ENCODE measurements around the gene CENPW.

CENPW gene

DNA sequence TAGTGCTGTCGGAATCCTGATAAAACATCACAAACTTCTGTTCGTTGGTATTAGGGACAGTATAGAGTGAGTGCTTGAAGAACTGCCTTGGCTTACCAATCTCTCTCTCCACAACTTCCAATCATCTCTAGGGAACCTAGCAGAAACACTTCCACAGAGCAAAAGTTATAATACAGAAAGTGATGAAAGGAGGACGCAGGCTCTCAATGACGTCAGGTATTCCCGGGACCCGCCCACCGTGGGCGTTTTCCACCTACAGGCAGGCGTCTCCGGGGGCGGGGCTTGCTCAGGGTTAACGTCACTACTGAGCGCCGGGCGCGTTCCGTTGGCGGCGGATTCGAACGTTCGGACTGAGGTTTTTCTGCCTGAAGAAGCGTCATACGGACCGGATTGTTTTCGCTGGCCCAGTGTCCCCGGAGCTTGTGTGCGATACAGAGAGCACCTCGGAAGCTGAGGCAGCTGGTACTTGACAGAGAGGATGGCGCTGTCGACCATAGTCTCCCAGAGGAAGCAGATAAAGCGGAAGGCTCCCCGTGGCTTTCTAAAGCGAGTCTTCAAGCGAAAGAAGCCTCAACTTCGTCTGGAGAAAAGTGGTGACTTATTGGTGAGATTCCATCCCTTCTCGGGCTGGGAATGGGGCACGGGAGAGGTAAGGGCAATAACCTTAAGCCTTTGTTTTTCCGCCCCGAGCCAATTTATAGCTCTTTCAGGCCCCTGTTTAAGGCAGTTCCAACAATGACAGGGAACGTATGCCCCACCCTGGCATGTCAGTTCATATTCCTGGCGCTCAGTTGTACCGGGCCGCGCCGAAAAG is at the start of gene CENPW:
Gene CENPW, plus strand, starts transcription at position 320 of the 814 bp plus-strand sequence. Its CDS starts 159 bp downstream, at position 479.
- Histone ChIP-seq H3K27ac (ENCODE audit: low read length) (peak within 1 kb of the TSS; percentile 76), H3K4me1 (ENCODE audit: control insufficient read depth in 1 of 2, insufficient read depth in 2 of 2, low read length in 2 of 2) (peaks cover 7 to 16% of the 10 kb centered on the region in 2 donors), H3K9me3 (ENCODE audit: control insufficient read depth in 1 of 2, low read length in 2 of 2) (no peaks in the 10 kb centered on the region), H3K36me3 (ENCODE audit: control insufficient read depth in 1 of 2, insufficient read depth in 2 of 2, low read length in 2 of 2) (no peaks in the 10 kb centered on the region), H3K4me3 (ENCODE audit: low read depth in 1 of 2, low read length in 2 of 2) (peak within 1 kb of the TSS; percentile 94 to 95), H3K27me3 (ENCODE audit: low read depth, low read length) (no peaks in the 10 kb centered on the region)

DNA sequence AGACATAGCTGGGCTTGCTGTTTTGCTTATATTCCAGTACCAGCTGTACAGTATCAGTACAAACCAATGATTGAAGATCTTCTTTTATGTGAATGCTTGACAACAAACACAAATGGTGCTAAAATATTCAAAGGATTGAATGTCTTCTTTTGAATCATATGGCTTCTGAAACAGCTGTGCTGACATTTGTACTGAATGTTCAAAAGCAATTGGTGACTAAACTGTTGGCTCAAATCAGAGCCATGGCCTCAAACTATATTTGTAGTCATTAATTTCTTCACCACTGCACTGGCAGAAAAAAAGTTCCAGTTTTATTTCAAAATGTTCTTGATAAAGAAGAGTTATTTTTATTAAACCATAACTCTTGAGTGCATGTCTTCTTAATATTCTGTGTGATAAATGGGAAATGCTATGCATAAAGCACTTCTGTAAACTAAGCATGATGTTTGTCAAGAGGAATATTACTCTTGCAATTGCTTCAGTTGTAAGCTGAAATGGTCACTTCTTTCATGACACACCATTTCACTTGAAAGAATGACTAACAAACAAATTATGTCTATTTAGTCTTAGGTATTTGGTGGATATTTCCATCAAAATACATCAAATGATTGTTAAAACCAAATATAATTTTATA is 45.9 kb upstream of the CENPW start:
- H3K9me3 ChIP-seq (ENCODE audit: control insufficient read depth in 1 of 2, low read length in 2 of 2), result no peaks in the 10 kb centered on the region
- no peaks in the 10 kb centered on the region for H3K36me3 ChIP-seq (ENCODE audit: control insufficient read depth in 1 of 2, insufficient read depth in 2 of 2, low read length in 2 of 2)
- H3K27ac ChIP-seq (ENCODE audit: low read length), result no peak overlapping the region
- no peak overlapping the region for H3K4me3 ChIP-seq (ENCODE audit: low read depth in 1 of 2, low read length in 2 of 2)
- H3K4me1 ChIP-seq (ENCODE audit: control insufficient read depth in 1 of 2, insufficient read depth in 2 of 2, low read length in 2 of 2), result no peaks in the 10 kb centered on the region
- no peaks in the 10 kb centered on the region for H3K27me3 ChIP-seq (ENCODE audit: low read depth, low read length)

DNA sequence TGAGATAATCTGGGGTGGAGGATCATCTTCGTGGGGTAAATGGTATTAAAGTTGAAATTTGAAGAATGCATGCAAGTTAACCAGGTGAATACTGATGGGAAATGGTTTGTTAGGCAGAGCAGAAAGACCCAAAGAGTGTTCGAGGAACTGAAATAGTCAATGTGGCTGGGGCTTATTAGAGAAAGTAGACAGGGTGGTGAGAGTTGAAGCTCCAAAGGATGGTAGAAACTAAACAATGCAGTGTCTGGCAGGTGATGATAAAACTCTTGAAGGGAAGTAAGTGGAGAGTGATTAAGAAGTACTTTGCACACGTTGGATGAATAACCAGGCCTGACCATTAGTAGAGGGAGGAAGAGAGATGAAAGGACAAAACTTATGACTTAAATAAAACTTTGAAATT is 39.8 kb upstream of the CENPW start:
- Histone ChIP-seq H3K4me1 (ENCODE audit: control insufficient read depth in 1 of 2, insufficient read depth in 2 of 2, low read length in 2 of 2) (no peaks in the 10 kb centered on the region), H3K4me3 (ENCODE audit: low read depth in 1 of 2, low read length in 2 of 2) (no peak overlapping the region), H3K27me3 (ENCODE audit: low read depth, low read length) (no peaks in the 10 kb centered on the region), H3K9me3 (ENCODE audit: control insufficient read depth in 1 of 2, low read length in 2 of 2) (no peaks in the 10 kb centered on the region), H3K27ac (ENCODE audit: low read length) (no peak overlapping the region), H3K36me3 (ENCODE audit: control insufficient read depth in 1 of 2, insufficient read depth in 2 of 2, low read length in 2 of 2) (no peaks in the 10 kb centered on the region)

- no peak overlapping the region for H3K4me3 ChIP-seq (ENCODE audit: low read depth in 1 of 2, low read length in 2 of 2)
- H3K4me1 ChIP-seq (ENCODE audit: control insufficient read depth in 1 of 2, insufficient read depth in 2 of 2, low read length in 2 of 2), result no peaks in the 10 kb centered on the region
- H3K27me3 ChIP-seq (ENCODE audit: low read depth, low read length), result no peaks in the 10 kb centered on the region
- H3K9me3 ChIP-seq (ENCODE audit: control insufficient read depth in 1 of 2, low read length in 2 of 2), result no peaks in the 10 kb centered on the region
- no peaks in the 10 kb centered on the region for H3K36me3 ChIP-seq (ENCODE audit: control insufficient read depth in 1 of 2, insufficient read depth in 2 of 2, low read length in 2 of 2)
- no peak overlapping the region for H3K27ac ChIP-seq (ENCODE audit: low read length)
Observed at GRCh38 chr6:126300735-126301134, 39.2 kb upstream of the CENPW start.

DNA sequence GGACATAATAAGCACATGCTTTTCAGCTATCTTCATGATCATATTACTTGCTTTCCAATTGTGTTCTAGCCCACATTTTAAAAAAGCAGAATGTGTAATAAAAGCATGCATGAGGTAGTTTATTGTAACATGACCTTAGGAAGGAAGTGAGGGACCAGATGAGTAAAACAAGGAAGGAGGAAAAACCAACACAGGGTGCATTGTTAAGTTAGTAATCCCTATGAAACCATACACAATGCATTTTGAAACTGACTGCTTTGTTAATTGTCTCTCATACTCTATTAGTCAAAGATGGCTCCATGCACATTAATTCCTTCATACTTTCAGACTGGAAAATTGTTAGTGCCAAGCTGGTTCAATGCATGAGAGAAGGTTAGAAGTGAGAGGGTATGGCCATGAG is 37.7 kb upstream of the CENPW start:
- H3K36me3 ChIP-seq (ENCODE audit: control insufficient read depth in 1 of 2, insufficient read depth in 2 of 2, low read length in 2 of 2), result no peaks in the 10 kb centered on the region
- H3K4me1 ChIP-seq (ENCODE audit: control insufficient read depth in 1 of 2, insufficient read depth in 2 of 2, low read length in 2 of 2), result no peaks in the 10 kb centered on the region
- H3K27ac ChIP-seq (ENCODE audit: low read length), result no peak overlapping the region
- no peaks in the 10 kb centered on the region for H3K9me3 ChIP-seq (ENCODE audit: control insufficient read depth in 1 of 2, low read length in 2 of 2)
- no peak overlapping the region for H3K4me3 ChIP-seq (ENCODE audit: low read depth in 1 of 2, low read length in 2 of 2)
- no peaks in the 10 kb centered on the region for H3K27me3 ChIP-seq (ENCODE audit: low read depth, low read length)

GRCh38 chr6:126307849-126308248 is 32.1 kb upstream of the CENPW start:
- Histone ChIP-seq H3K36me3 (ENCODE audit: control insufficient read depth in 1 of 2, insufficient read depth in 2 of 2, low read length in 2 of 2) (no peaks in the 10 kb centered on the region), H3K27ac (ENCODE audit: low read length) (no peak overlapping the region), H3K9me3 (ENCODE audit: control insufficient read depth in 1 of 2, low read length in 2 of 2) (no peaks in the 10 kb centered on the region), H3K27me3 (ENCODE audit: low read depth, low read length) (no peaks in the 10 kb centered on the region), H3K4me3 (ENCODE audit: low read depth in 1 of 2, low read length in 2 of 2) (no peak overlapping the region), H3K4me1 (ENCODE audit: control insufficient read depth in 1 of 2, insufficient read depth in 2 of 2, low read length in 2 of 2) (no peaks in the 10 kb centered on the region)

DNA sequence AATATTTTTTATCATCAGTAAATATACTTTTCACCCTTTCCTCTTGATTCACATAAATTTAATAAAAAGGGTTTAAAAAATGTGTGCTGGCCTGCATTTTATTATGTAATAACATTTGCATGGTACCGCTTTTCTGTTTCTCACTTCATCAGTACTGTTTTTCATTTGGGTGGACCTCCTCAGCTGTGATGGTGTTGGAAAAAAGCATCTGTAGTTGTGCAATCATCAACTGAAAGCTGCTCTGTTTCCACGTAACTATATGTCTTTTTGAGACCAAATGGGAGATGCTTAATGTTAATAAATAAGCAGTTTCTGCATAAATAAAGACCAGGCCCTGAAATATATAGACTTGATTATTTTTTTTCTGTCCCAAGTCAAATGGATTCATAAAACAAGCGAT is 31.6 kb upstream of the CENPW start:
- H3K9me3 ChIP-seq (ENCODE audit: control insufficient read depth in 1 of 2, low read length in 2 of 2), result no peaks in the 10 kb centered on the region
- H3K36me3 ChIP-seq (ENCODE audit: control insufficient read depth in 1 of 2, insufficient read depth in 2 of 2, low read length in 2 of 2), result no peaks in the 10 kb centered on the region
- H3K4me1 ChIP-seq (ENCODE audit: control insufficient read depth in 1 of 2, insufficient read depth in 2 of 2, low read length in 2 of 2), result no peaks in the 10 kb centered on the region
- no peak overlapping the region for H3K4me3 ChIP-seq (ENCODE audit: low read depth in 1 of 2, low read length in 2 of 2)
- no peak overlapping the region for H3K27ac ChIP-seq (ENCODE audit: low read length)
- H3K27me3 ChIP-seq (ENCODE audit: low read depth, low read length), result no peaks in the 10 kb centered on the region

DNA sequence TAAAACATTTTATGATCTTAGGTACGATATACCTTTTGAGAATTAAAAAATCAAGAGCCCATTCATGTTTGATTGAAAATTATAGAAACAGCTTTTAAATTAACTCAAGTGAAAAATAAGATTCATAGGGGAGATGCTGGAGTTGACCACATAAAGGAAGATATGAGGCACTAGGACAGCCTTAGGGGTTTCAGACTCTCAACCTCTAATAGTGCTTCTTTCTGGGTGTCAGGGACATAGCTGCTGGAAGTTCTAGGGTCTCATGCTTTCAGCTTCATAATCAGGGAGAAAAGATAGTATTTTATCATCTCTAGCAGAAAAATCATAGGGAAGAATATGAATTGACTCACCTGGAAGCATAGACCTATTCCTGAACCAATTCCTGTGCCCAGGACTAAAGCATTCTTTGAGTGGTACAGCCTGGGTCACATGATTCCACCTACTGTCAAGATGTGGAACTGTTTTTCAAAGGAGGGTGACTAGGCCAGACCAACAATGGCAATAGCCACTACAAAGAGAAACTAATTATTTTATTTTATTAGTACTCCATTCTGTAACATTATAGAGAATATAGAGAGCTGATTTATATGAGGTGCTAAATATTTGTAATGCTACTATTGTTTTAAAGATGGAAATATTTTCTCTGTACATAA is 27.8 kb upstream of the CENPW start:
- Histone ChIP-seq H3K36me3 (ENCODE audit: control insufficient read depth in 1 of 2, insufficient read depth in 2 of 2, low read length in 2 of 2) (no peaks in the 10 kb centered on the region), H3K9me3 (ENCODE audit: control insufficient read depth in 1 of 2, low read length in 2 of 2) (no peaks in the 10 kb centered on the region), H3K4me1 (ENCODE audit: control insufficient read depth in 1 of 2, insufficient read depth in 2 of 2, low read length in 2 of 2) (no peaks in the 10 kb centered on the region), H3K27me3 (ENCODE audit: low read depth, low read length) (no peaks in the 10 kb centered on the region), H3K27ac (ENCODE audit: low read length) (no peak overlapping the region), H3K4me3 (ENCODE audit: low read depth in 1 of 2, low read length in 2 of 2) (no peak overlapping the region)

- no peaks in the 10 kb centered on the region for H3K27me3 ChIP-seq (ENCODE audit: low read depth, low read length)
- no peak overlapping the region for H3K4me3 ChIP-seq (ENCODE audit: low read depth in 1 of 2, low read length in 2 of 2)
- H3K9me3 ChIP-seq (ENCODE audit: control insufficient read depth in 1 of 2, low read length in 2 of 2), result no peaks in the 10 kb centered on the region
- no peaks in the 10 kb centered on the region for H3K36me3 ChIP-seq (ENCODE audit: control insufficient read depth in 1 of 2, insufficient read depth in 2 of 2, low read length in 2 of 2)
- H3K4me1 ChIP-seq (ENCODE audit: control insufficient read depth in 1 of 2, insufficient read depth in 2 of 2, low read length in 2 of 2), result no peaks in the 10 kb centered on the region
- no peak overlapping the region for H3K27ac ChIP-seq (ENCODE audit: low read length)
Observed at GRCh38 chr6:126313941-126314340, 26.0 kb upstream of the CENPW start.

GRCh38 chr6:126318797-126319196 is 21.1 kb upstream of the CENPW start:
- Histone ChIP-seq H3K27ac (ENCODE audit: low read length) (no peak overlapping the region), H3K36me3 (ENCODE audit: control insufficient read depth in 1 of 2, insufficient read depth in 2 of 2, low read length in 2 of 2) (no peaks in the 10 kb centered on the region), H3K27me3 (ENCODE audit: low read depth, low read length) (no peaks in the 10 kb centered on the region), H3K4me1 (ENCODE audit: control insufficient read depth in 1 of 2, insufficient read depth in 2 of 2, low read length in 2 of 2) (no peaks in the 10 kb centered on the region), H3K4me3 (ENCODE audit: low read depth in 1 of 2, low read length in 2 of 2) (no peak overlapping the region), H3K9me3 (ENCODE audit: control insufficient read depth in 1 of 2, low read length in 2 of 2) (no peaks in the 10 kb centered on the region)

DNA sequence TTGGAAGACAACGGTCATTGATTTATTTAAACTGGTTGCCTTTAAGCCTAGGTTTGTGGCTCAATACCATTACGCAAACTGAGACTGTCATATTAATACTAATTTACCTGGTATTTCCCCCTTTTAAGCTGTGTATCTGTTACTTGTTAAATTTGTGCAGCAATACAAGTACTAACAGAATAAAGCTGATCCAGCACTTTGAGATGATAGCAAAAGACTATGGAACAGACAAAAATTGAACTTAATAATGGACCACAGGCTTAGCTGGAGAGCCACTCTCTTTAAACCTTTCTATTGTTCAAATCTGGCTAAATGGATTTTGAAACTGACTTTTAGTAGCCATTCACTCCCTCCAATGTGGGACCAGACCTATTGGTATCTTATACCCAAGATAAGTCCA is 6.2 kb upstream of the CENPW start:
- Histone ChIP-seq H3K27ac (ENCODE audit: low read length) (no peak overlapping the region), H3K27me3 (ENCODE audit: low read depth, low read length) (no peaks in the 10 kb centered on the region), H3K36me3 (ENCODE audit: control insufficient read depth in 1 of 2, insufficient read depth in 2 of 2, low read length in 2 of 2) (no peaks in the 10 kb centered on the region), H3K9me3 (ENCODE audit: control insufficient read depth in 1 of 2, low read length in 2 of 2) (no peaks in the 10 kb centered on the region), H3K4me1 (ENCODE audit: control insufficient read depth in 1 of 2, insufficient read depth in 2 of 2, low read length in 2 of 2) (no peaks in the 10 kb centered on the region), H3K4me3 (ENCODE audit: low read depth in 1 of 2, low read length in 2 of 2) (no peak overlapping the region)
